Panc1 (cell line): ENCODE data around the gene ANKH. TPM values are rescaled to one million over a fixed set of nuclear protein-coding genes. Genes with fewer than 3 reads are reported as not detected.

Source experiments
- ATAC-seq: fragments of 200-7000 bp; cut with Tn5 transposase; 2 replicates; pipeline ENCODE4 v1.9.1; 2020; ENCODE audit warnings: mild to moderate bottlenecking, moderate library complexity
- BruUV-seq: library from RNA; stranded (reverse); fragments of 400-500 nt; replicated peaks from 2 replicates; lab custom pipeline; 2021; lab: Mats Ljungman, UMichigan
- CTCF ChIA-PET: fragments of 300-600 bp; sonication (Branson Sonifier 250); formaldehyde crosslinking; loops from one replicate; lab custom pipeline; 2022; ENCODE audit warnings: antibody characterized with exemption; lab: Charles Lee
- POLR2A ChIA-PET: fragments of 300-600 bp; sonication (Branson Sonifier 250); formaldehyde crosslinking; loops from one replicate; lab custom pipeline; 2022; ENCODE audit warnings: antibody characterized with exemption; lab: Charles Lee
- DNase-seq: peaks from one replicate; pipeline ENCODE4 v3.0.0-alpha.2; 2010; ENCODE audit warnings: low read depth, low spot score
- H3K27ac ChIP-seq: 2 replicates; pipeline ENCODE4 v1.5.1; 2011; ENCODE audit warnings: mild to moderate bottlenecking, low read length, inconsistent platforms
- H3K27me3 ChIP-seq: fragments of 200-500 bp; sonication (Bioruptor generic); 2 replicates; pipeline ENCODE4 v1.6.0; 2014; ENCODE audit warnings: low read length, inconsistent platforms; ENCODE audit not compliant: control insufficient read depth, insufficient read depth
- H3K36me3 ChIP-seq: fragments of 200-500 bp; sonication (Bioruptor generic); 2 replicates; pipeline ENCODE4 v1.5.1; 2014; ENCODE audit warnings: inconsistent platforms, mild to moderate bottlenecking, low read length, moderate library complexity; ENCODE audit not compliant: control insufficient read depth, insufficient read depth
- H3K4me1 ChIP-seq: 2 replicates; pipeline ENCODE4 v1.5.1; 2011; ENCODE audit warnings: inconsistent platforms, mild to moderate bottlenecking, low read length, moderate library complexity; ENCODE audit not compliant: control insufficient read depth, insufficient read depth
- H3K4me3 ChIP-seq, 2 experiments: 2 replicates each; pipeline ENCODE4 v1.5.1; 2011 to 2012; ENCODE audit warnings: low read depth in 2 of 2, low read length in 2 of 2, mild to moderate bottlenecking in 2 of 2, inconsistent platforms in 1 of 2, moderate library complexity in 1 of 2
- H3K9me3 ChIP-seq: fragments of 200-500 bp; sonication (Bioruptor generic); 2 replicates; pipeline ENCODE4 v1.5.1; 2014; ENCODE audit warnings: low read depth, mild to moderate bottlenecking, inconsistent platforms, low read length, moderate library complexity; ENCODE audit not compliant: control insufficient read depth, insufficient read depth
- CTCF ChIP-seq: fragments of 450-650 bp; IDR thresholded peaks from 2 replicates; pipeline ENCODE4 v1.5.1; 2017; ENCODE audit warnings: mild to moderate bottlenecking
- POLR2AphosphoS5 ChIP-seq: IDR thresholded peaks from 2 replicates; pipeline ENCODE4 v1.6.1; 2012; ENCODE audit warnings: mild to moderate bottlenecking, low read depth, low read length, moderate library complexity
- REST ChIP-seq, 2 experiments: IDR thresholded peaks; 2 replicates each; pipeline ENCODE4 v1.6.1; 2011 to 2012; ENCODE audit warnings: low read depth in 2 of 2, control low read depth in 1 of 2, low read length in 1 of 2, mild to moderate bottlenecking in 1 of 2, moderate library complexity in 1 of 2; ENCODE audit not compliant: insufficient read depth in 1 of 2
- SIN3A ChIP-seq: IDR thresholded peaks from 2 replicates; pipeline ENCODE4 v1.6.1; 2012; ENCODE audit warnings: low read depth, mild to moderate bottlenecking, low read length, moderate library complexity, borderline replicate concordance; ENCODE audit not compliant: insufficient read depth
- TCF7L2 ChIP-seq: IDR thresholded peaks from 2 replicates; pipeline ENCODE4 v1.6.1; 2011; ENCODE audit warnings: mild to moderate bottlenecking, low read depth, low read length, inconsistent platforms
- in situ Hi-C: cut with HindIII; loops from 2 replicates; pipeline ENCODE4 v1.10.0; 2016; ENCODE audit warnings: low sequenced_read_pairs, low pct_unique_long_range_greater_than_20kb
- intact Hi-C: fragments of 100-400 bp; cut with micrococcal nuclease; formaldehyde crosslinking; loops from one replicate; pipeline ENCODE4 v1.10.0; 2022; ENCODE audit not compliant: unreplicated experiment
- total RNA-seq: library from RNA; stranded (reverse); gene quantifications from one replicate; pipeline ENCODE4 v1.2.1, GENCODE V29; 2021; ENCODE audit not compliant: unreplicated experiment

ANKH gene
- total RNA-seq, 1 experiment from 2014 or later = 11.2 TPM

GRCh38 chr5:14810282-14810681, 61.3 kb downstream of the ANKH start:
- POLR2A ChIA-PET = no interaction called here
- no peak for DNase-seq
- intact Hi-C loops = no loop called here

DNA sequence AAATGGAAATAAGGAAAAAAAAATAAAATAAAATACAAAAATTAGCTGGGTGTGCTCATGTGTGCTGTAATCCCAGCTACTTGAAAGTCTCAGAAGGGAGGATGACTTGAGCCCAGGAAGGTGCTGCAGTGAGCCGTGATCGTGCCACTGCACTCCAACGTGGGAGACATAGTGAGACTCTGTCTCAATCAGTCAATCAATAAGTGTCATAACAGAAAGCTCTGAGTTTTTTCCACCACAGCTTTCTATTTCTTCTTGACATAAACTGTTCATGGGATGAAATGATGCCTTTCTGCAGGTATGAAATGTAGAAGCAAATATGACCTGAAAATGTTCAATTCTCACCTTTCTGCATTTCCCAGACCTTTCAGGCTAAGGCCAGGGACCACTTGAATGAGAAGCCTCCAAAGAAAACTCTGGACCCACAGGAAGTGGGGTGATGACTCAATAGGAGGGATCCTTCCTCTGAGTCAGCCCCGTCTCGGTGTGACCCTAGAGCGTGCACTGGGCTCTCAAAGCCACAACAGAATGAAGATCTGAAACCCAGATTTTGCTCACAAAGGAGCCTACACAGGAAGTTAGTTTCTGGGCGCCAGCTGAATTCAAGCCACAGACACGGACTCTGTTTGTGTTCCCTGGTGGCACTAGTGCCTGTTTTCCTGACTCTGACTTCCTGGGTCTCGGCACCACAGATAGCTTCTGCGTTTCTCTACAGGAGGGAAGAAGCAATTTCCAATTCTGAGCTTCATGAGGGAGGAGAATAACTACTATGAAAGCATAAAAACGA, 62.0 kb downstream of the ANKH start:
- POLR2A ChIA-PET = interaction anchor here (0.7 kb wide), 1 partner anchor 30 kb away, joined by 7 read pairs; no protein-coding TSS in a partner anchor

More at GRCh38 chr5:14810282-14810681, 61.3 kb downstream of the ANKH start:
- no peak for TF ChIP-seq REST (IDR thresholded peaks at IDR 0.05; ENCODE audit: insufficient read depth in 1 of 2, low read depth in 2 of 2, low read length in 1 of 2)
- no peak for TF ChIP-seq SIN3A
- no peak for TF ChIP-seq CTCF
- peaks cover 8% of the 10 kb centered on the region for H3K4me1 ChIP-seq
- CTCF ChIA-PET = no interaction called here
- in situ Hi-C loops = no loop called here
- H3K27ac ChIP-seq = no peak overlapping the region
- H3K4me3 ChIP-seq = no peak overlapping the region
- H3K9me3 ChIP-seq = no peaks in the 10 kb centered on the region
- no peaks in the 10 kb centered on the region for H3K36me3 ChIP-seq
- no peak for ATAC-seq
- no peaks in the 10 kb centered on the region for H3K27me3 ChIP-seq
- no TSS peak for BruUV-seq

More for the DNA sequence above, 62.0 kb downstream of the ANKH start:
- intact Hi-C loops = no loop called here
- ATAC-seq = peak; percentile 89
- Histone ChIP-seq H3K4me1 (peaks cover 8% of the 10 kb centered on the region), H3K9me3 (no peaks in the 10 kb centered on the region), H3K27me3 (no peaks in the 10 kb centered on the region), H3K27ac (no peak overlapping the region), H3K36me3 (no peaks in the 10 kb centered on the region), H3K4me3 (peak overlapping the region in 1 of 2 experiments; percentile 30; a peak in 2 of 4 replicates)
- TF ChIP-seq CTCF (no peak), REST (IDR thresholded peaks at IDR 0.05; ENCODE audit: insufficient read depth in 1 of 2, low read depth in 2 of 2, low read length in 1 of 2) (no peak), SIN3A (no peak), TCF7L2 (no peak), POLR2AphosphoS5 (no peak)
- in situ Hi-C loops = no loop called here
- DNase-seq = peak; percentile 71
- BruUV-seq = no TSS peak
- CTCF ChIA-PET = interaction anchor here (0.5 kb wide), 1 partner anchor 62 kb away, joined by 3 read pairs; the partner anchor contains the start of gene ANKH
